Transverse colon (tissue), 4 donors: Measurements from ENCODE around the gene TPD52L2.

Experiments used
- CTCF ChIP-seq, 5 experiments: fragments of 200-600 bp in 3 of 5; fragments of 450-650 bp in 2 of 5; sonication (generic) in 3 of 5; IDR thresholded peaks; 1 replicate in 2 of 5; 2 replicates in 3 of 5; pipeline ENCODE4 v1.5.1; 2016 to 2017; ENCODE audit warnings: antibody characterized with exemption in 5 of 5, inconsistent platforms in 3 of 5, mild to moderate bottlenecking in 2 of 5, moderate library complexity in 1 of 5
- EP300 ChIP-seq: sonication (generic); formaldehyde crosslinking; IDR thresholded peaks from one replicate; pipeline ENCODE4 v1.6.1; 2017; ENCODE audit warnings: antibody characterized with exemption, low read depth
- POLR2A ChIP-seq: fragments of 450-650 bp; IDR thresholded peaks from one replicate; pipeline ENCODE4 v1.6.1; 2016; ENCODE audit warnings: antibody characterized with exemption, mild to moderate bottlenecking, moderate library complexity
- POLR2AphosphoS5 ChIP-seq, 3 donors: sonication (generic); formaldehyde crosslinking; IDR thresholded peaks; one replicate each; pipeline ENCODE4 v1.6.1; 2016; ENCODE audit warnings: antibody characterized with exemption in 3 of 3

DNA sequence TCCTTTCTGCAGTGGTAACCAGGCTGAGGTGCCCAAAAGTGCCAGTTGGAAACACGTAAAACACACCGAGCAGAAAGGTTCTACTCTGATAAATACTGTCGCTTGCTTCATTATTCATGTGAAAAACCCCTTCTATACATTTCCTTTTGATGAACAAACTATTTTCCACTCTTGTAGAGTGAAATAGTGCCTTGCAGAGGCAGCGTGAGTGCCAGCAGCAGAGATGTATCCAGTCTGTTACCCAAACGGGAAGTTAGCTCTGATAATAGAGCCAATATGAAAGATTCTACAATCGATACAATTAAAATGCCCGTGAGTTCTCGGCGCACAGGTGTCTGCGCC lies 35.5 kb upstream of the TPD52L2 start:
- TF ChIP-seq CTCF (IDR thresholded peaks at IDR 0.05): no peak
- no peak for TF ChIP-seq POLR2A
- TF ChIP-seq EP300: no peak
- no peak for TF ChIP-seq POLR2AphosphoS5 (IDR thresholded peaks at IDR 0.05)
